ENCODE results near the gene CTNNB1. TPM values are rescaled to one million over a fixed set of nuclear protein-coding genes. Genes with fewer than 3 reads are reported as not detected.

The CTNNB1 gene
- total and polyA plus RNA-seq, 2 of the 13 experiments (the other 11 are each of a cell fraction or from before 2014, with no cell fraction given) = 398 to 489 TPM

- TF ChIP-seq ZNF503 (CRISPR knock-in tag; IDR thresholded peaks at IDR 0.05) (peak; percentile 67), NBN (conservative IDR thresholded peaks at IDR 0.05) (no peak), MXD1 (CRISPR knock-in tag; IDR thresholded peaks at IDR 0.05) (0 out of 2 replicates have a peak, but pooled peaks have one; percentile 39), HMG20A (CRISPR knock-in tag; IDR thresholded peaks at IDR 0.05; ENCODE audit: borderline replicate concordance) (peak; percentile 70; the same call in 1 of the 2 replicates), ZNF639 (CRISPR knock-in tag; conservative IDR thresholded peaks at IDR 0.05) (no peak), FOXP4 (CRISPR knock-in tag; IDR thresholded peaks at IDR 0.05) (peak; percentile 74), ZNF234 (CRISPR knock-in tag; conservative IDR thresholded peaks at IDR 0.05) (no peak), ZSCAN22 (CRISPR knock-in tag; IDR thresholded peaks at IDR 0.05) (no peak), KLF16 (CRISPR knock-in tag; IDR thresholded peaks at IDR 0.05) (peak in 1 of 2 experiments; percentile 49; a peak in 1 of 4 replicates), ZNF672 (CRISPR knock-in tag; IDR thresholded peaks at IDR 0.05) (no peak), ZNF772 (CRISPR knock-in tag; IDR thresholded peaks at IDR 0.05) (no peak), RCOR2 (CRISPR knock-in tag; IDR thresholded peaks at IDR 0.05) (peak; percentile 60), ZNF275 (CRISPR knock-in tag; IDR thresholded peaks at IDR 0.05; ENCODE audit: borderline replicate concordance) (no peak)
- TF ChIP-seq, protein P1, sequence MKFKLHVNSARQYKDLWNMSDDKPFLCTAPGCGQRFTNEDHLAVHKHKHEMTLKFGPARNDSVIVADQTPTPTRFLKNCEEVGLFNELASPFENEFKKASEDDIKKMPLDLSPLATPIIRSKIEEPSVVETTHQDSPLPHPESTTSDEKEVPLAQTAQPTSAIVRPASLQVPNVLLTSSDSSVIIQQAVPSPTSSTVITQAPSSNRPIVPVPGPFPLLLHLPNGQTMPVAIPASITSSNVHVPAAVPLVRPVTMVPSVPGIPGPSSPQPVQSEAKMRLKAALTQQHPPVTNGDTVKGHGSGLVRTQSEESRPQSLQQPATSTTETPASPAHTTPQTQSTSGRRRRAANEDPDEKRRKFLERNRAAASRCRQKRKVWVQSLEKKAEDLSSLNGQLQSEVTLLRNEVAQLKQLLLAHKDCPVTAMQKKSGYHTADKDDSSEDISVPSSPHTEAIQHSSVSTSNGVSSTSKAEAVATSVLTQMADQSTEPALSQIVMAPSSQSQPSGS (CRISPR knock-in tag; IDR thresholded peaks at IDR 0.05) = no peak
- TF ChIP-seq, protein P2, sequence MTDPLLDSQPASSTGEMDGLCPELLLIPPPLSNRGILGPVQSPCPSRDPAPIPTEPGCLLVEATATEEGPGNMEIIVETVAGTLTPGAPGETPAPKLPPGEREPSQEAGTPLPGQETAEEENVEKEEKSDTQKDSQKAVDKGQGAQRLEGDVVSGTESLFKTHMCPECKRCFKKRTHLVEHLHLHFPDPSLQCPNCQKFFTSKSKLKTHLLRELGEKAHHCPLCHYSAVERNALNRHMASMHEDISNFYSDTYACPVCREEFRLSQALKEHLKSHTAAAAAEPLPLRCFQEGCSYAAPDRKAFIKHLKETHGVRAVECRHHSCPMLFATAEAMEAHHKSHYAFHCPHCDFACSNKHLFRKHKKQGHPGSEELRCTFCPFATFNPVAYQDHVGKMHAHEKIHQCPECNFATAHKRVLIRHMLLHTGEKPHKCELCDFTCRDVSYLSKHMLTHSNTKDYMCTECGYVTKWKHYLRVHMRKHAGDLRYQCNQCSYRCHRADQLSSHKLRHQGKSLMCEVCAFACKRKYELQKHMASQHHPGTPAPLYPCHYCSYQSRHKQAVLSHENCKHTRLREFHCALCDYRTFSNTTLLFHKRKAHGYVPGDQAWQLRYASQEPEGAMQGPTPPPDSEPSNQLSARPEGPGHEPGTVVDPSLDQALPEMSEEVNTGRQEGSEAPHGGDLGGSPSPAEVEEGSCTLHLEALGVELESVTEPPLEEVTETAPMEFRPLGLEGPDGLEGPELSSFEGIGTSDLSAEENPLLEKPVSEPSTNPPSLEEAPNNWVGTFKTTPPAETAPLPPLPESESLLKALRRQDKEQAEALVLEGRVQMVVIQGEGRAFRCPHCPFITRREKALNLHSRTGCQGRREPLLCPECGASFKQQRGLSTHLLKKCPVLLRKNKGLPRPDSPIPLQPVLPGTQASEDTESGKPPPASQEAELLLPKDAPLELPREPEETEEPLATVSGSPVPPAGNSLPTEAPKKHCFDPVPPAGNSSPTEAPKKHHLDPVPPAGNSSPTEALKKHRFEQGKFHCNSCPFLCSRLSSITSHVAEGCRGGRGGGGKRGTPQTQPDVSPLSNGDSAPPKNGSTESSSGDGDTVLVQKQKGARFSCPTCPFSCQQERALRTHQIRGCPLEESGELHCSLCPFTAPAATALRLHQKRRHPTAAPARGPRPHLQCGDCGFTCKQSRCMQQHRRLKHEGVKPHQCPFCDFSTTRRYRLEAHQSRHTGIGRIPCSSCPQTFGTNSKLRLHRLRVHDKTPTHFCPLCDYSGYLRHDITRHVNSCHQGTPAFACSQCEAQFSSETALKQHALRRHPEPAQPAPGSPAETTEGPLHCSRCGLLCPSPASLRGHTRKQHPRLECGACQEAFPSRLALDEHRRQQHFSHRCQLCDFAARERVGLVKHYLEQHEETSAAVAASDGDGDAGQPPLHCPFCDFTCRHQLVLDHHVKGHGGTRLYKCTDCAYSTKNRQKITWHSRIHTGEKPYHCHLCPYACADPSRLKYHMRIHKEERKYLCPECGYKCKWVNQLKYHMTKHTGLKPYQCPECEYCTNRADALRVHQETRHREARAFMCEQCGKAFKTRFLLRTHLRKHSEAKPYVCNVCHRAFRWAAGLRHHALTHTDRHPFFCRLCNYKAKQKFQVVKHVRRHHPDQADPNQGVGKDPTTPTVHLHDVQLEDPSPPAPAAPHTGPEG (CRISPR knock-in tag; IDR thresholded peaks at IDR 0.05) = no peak
Measured at GRCh38 chr3:41265823-41266273, 66.5 kb downstream of the CTNNB1 start (continued).

Data from HepG2 (cell line).